Esophagus muscularis mucosa (tissue), 4 donors: ENCODE data around the gene MID2. TPM values are rescaled to one million over a fixed set of nuclear protein-coding genes. Genes with fewer than 3 reads are reported as not detected.
A peak's percentile ranks its signal among the peaks of the same experiment; 100 is the strongest.
"Not testable (repeated sequence)": the region's sequence is repeated elsewhere in the genome, so short reads cannot be mapped to it uniquely, and the experiment has no call there.

ENCODE experiments used
- DNase-seq: peaks from one replicate; pipeline ENCODE4 v3.0.0-alpha.2; 2017; ENCODE audit errors: extremely low spot score
- H3K27ac ChIP-seq, 4 donors: fragments of 200-600 bp; sonication (generic); replicated peaks in 1 of 4; 1 replicate in 3 of 4; 2 replicates in 1 of 4; pipeline ENCODE4 v1.5.1; 2016 to 2019; ENCODE audit warnings: mild to moderate bottlenecking in 1 of 4
- H3K27me3 ChIP-seq, 4 donors: fragments of 200-600 bp; sonication (generic); one replicate each; pipeline versions ENCODE4 v1.5.1 to v1.6.0; 2016 to 2019
- H3K36me3 ChIP-seq, 4 donors: fragments of 200-600 bp; sonication (generic); one replicate each; pipeline ENCODE4 v1.5.1; 2016 to 2019
- H3K4me1 ChIP-seq, 4 donors: fragments of 200-600 bp; sonication (generic); one replicate each; pipeline ENCODE4 v1.5.1; 2016 to 2019
- H3K4me3 ChIP-seq, 4 donors: fragments of 200-600 bp; sonication (generic); 1 replicate in 2 of 4; 2 replicates in 2 of 4; pipeline ENCODE4 v1.5.1; 2016 to 2019; ENCODE audit warnings: mild to moderate bottlenecking in 4 of 4, moderate library complexity in 1 of 4
- H3K9me3 ChIP-seq, 4 donors: fragments of 200-600 bp; sonication (generic); 1 replicate in 3 of 4; 2 replicates in 1 of 4; pipeline ENCODE4 v1.5.1; 2016 to 2019
- CTCF ChIP-seq, 3 experiments: fragments of 200-600 bp in 2 of 3; fragments of 450-650 bp in 1 of 3; sonication (generic) in 2 of 3; IDR thresholded peaks; one replicate each; pipeline ENCODE4 v1.5.1; 2017 to 2019; ENCODE audit warnings: antibody characterized with exemption in 3 of 3, mild to moderate bottlenecking in 2 of 3, moderate library complexity in 1 of 3
- EP300 ChIP-seq: sonication (generic); formaldehyde crosslinking; IDR thresholded peaks from one replicate; pipeline ENCODE4 v1.6.1; 2017; ENCODE audit warnings: antibody characterized with exemption
- POLR2A ChIP-seq: fragments of 450-650 bp; IDR thresholded peaks from one replicate; pipeline ENCODE4 v1.6.1; 2017; ENCODE audit warnings: antibody characterized with exemption, moderate library complexity, mild to moderate bottlenecking, low read depth
- POLR2AphosphoS5 ChIP-seq, 2 donors: sonication (generic); formaldehyde crosslinking; IDR thresholded peaks; one replicate each; pipeline ENCODE4 v1.6.1; 2017; ENCODE audit warnings: antibody characterized with exemption in 2 of 2
- WGBS: methylation state at CpG from one replicate; pipeline ENCODE4 v1.1.5; 2018; 5-methylcytosine and 5-hydroxymethylcytosine counted together
- intact Hi-C: fragments of 100-400 bp; cut with DNase I; formaldehyde crosslinking; loops from one replicate; pipeline ENCODE4 v1.15.1; 2023
- total RNA-seq, 4 donors: library from RNA; depleted of rRNA; stranded (reverse); fragments of >200 nt; gene quantifications; one replicate each; pipeline versions ENCODE4 v1.1.0 to v1.2.1, GENCODE V29; 2016

MID2 gene
- total RNA-seq, 4 donors from 2014 or later: 37.1 to 65.9 (median 52.4) TPM

DNA sequence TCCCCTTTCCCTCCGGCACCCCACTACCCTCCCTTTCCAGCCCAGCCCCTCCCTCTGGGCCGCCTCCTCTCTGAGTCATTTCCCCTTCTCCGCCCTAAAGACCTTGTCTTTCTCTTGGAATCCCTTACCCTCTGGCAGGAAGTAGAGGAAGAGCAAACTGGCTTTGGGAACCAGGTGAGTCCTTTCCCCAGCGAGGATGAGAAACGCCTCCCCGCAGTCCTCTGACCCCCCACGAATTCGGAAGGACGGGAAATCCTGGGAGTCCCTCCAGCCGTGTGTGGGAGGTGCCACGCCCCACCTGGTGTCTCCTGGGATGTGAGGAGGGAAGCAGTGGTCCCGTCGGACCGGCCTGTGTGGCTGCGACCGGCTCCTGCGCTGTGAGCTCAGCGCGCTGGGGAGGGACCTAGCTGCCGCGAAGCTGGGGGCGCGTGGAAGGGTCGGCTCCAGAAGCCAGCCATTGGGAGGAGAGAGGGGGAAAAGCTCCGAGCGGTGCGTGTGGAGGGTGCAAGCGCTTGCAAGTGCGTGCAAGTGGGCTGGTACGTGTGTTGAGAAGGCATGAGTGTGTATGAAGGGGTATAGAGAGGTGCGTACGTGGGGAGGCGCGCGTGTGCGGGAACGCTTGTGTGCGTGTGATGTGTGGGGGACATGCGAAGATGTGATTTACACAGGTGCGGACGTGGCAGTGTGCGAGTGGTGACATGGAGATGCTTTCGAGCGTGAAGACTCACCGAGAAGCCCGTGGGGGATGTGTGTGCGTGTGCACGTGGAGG, 110.2 kb downstream of the MID2 start:
- 54% methylated on average over 48 of the region's 48 CpGs for WGBS
- H3K36me3 ChIP-seq: no peaks in the 10 kb centered on the region
- peak overlapping the region; percentile 15 to 34 (median 24) for H3K4me3 ChIP-seq
- peaks cover 0 to 12% (median 11%) of the 10 kb centered on the region in 4 donors for H3K4me1 ChIP-seq
- no peaks in the 10 kb centered on the region for H3K9me3 ChIP-seq
- DNase-seq: no peak
- TF ChIP-seq CTCF (IDR thresholded peaks at IDR 0.05) (no peak), POLR2AphosphoS5 (IDR thresholded peaks at IDR 0.05) (no peak), EP300 (no peak), POLR2A (no peak)
- no peak overlapping the region for H3K27ac ChIP-seq
- intact Hi-C loops: no loop called here
- H3K27me3 ChIP-seq: peaks cover 0 to 8% (median 0%) of the 10 kb centered on the region in 4 donors

- WGBS: 71% methylated on average over 16 of the region's 16 CpGs
- no peak for DNase-seq
- no peaks in the 10 kb centered on the region for H3K9me3 ChIP-seq
These were observed 110.7 kb downstream of the MID2 start for GRCh38 chrX:107936434-107936730.

GRCh38 chrX:107940095-107940494, 114.4 kb downstream of the MID2 start:
- DNase-seq: no peak
- WGBS: 82% methylated on average over 3 of the region's 3 CpGs
- peaks cover 0 to 12% (median 11%) of the 10 kb centered on the region in 4 donors for H3K4me1 ChIP-seq
- no peaks in the 10 kb centered on the region for H3K36me3 ChIP-seq
- H3K27me3 ChIP-seq: peaks cover 0 to 8% (median 0%) of the 10 kb centered on the region in 4 donors
- no peak overlapping the region for H3K4me3 ChIP-seq
- intact Hi-C loops: no loop called here
- no peak for TF ChIP-seq POLR2AphosphoS5 (IDR thresholded peaks at IDR 0.05)
- TF ChIP-seq CTCF (IDR thresholded peaks at IDR 0.05): no peak
- no peak for TF ChIP-seq POLR2A
- TF ChIP-seq EP300: no peak
- H3K9me3 ChIP-seq: no peaks in the 10 kb centered on the region
- no peak overlapping the region for H3K27ac ChIP-seq

More at GRCh38 chrX:107936434-107936730, 110.7 kb downstream of the MID2 start:
- peaks cover 0 to 8% (median 0%) of the 10 kb centered on the region in 4 donors for H3K27me3 ChIP-seq
- H3K4me1 ChIP-seq: peaks cover 0 to 12% (median 11%) of the 10 kb centered on the region in 4 donors
- no peaks in the 10 kb centered on the region for H3K36me3 ChIP-seq
- TF ChIP-seq POLR2A (no peak), EP300 (no peak), CTCF (IDR thresholded peaks at IDR 0.05) (no peak), POLR2AphosphoS5 (IDR thresholded peaks at IDR 0.05) (no peak)
- no peak overlapping the region for H3K4me3 ChIP-seq
- intact Hi-C loops: no loop called here
- no peak overlapping the region for H3K27ac ChIP-seq

DNA sequence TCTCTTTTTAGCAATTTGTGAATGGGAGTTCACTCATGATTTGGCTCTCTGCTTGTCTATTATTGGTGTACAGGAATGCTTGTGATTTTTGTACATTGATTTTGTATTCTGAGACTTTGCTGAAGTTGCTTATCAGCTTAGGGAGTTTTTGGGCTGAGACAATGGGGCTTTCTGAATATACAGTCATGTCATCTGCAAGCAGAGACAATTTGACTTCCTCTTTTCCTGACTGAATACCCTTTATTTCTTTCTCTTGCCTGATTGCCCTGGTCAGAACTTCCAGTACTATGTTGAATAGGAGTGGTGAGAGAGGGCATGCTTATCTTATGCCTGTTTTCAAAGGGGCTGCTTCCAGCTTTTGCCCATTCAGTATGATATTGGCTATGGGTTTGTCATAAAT, 129.7 kb downstream of the MID2 start:
- H3K4me1 ChIP-seq, H3K27me3 ChIP-seq, DNase-seq, intact Hi-C loops, H3K27ac ChIP-seq, H3K9me3 ChIP-seq, H3K36me3 ChIP-seq, H3K4me3 ChIP-seq: not testable (repeated sequence)

DNA sequence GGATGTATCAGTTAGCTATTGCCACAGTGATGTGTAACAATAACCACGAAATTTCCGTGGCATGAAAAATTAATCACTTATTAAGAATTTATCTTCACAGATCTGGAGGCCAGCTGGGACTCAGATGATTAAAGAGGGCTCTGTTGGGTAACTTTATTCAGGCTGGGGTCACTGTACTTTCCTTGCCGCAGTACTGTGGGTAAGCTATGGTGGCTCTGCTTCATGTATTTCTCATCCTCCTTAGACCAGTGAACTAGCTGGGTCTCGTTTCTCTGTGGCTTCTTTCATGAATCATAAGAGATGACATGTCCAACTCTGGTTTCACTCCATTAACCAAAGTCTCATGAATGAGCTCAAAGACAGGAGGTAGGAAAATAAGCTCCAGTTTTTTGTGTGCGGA, 143.0 kb downstream of the MID2 start:
- WGBS: 67% methylated on average over 5 of the region's 5 CpGs
- no peaks in the 10 kb centered on the region for H3K9me3 ChIP-seq
- H3K27me3 ChIP-seq: peaks cover 0 to 7% (median 0%) of the 10 kb centered on the region in 4 donors
- TF ChIP-seq CTCF (IDR thresholded peaks at IDR 0.05) (no peak), EP300 (no peak), POLR2A (no peak)
- intact Hi-C loops: no loop called here
- no peaks in the 10 kb centered on the region for H3K36me3 ChIP-seq
- no peak overlapping the region for H3K27ac ChIP-seq
- no peaks in the 10 kb centered on the region for H3K4me1 ChIP-seq
- no peak for DNase-seq
- H3K4me3 ChIP-seq: no peak overlapping the region
